ENCODE results near the gene LRRC43. TPM values are rescaled to one million over a fixed set of nuclear protein-coding genes. Genes with fewer than 3 reads are reported as not detected.

LRRC43 gene
- total and polyA plus RNA-seq, 2 experiments from 2014 or later = 0.45 TPM; not detected in 1

DNA sequence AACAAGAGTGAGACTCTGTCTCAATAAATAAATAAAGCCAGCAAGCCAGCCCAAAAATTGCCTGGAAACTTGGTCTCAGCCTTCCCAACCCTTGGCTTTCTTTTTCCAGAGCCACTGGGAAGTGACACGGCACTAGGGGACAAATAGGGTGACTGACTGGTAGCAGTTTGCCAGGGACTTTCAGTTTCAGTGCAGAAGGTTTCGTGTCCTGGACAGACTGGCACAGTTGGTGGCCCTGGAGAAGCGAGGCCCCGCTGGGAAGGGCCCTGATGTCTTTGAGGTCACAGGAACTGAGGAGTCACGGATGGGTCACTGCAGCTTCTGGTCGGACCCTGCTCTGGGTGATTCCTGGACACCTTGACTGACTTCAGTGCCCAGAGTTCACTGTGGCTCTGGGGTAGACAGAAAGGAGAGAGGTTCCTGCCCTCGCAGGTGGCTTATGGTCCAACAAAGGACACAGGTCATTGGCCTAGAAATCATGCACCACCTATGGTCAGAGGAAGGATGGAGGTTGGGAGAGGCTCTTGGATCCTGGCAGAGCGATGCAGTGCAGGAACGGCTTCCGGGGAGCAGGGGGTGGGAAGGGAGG is 2.7 kb downstream of the LRRC43 start:
- H3F3A ChIP-seq (replicated peaks; ENCODE audit: low read depth) = no peaks in the 10 kb centered on the region
- no peak for TF ChIP-seq ZNF462 (CRISPR knock-in tag; IDR thresholded peaks at IDR 0.05)
- TF ChIP-seq STAT1 (IDR thresholded peaks at IDR 0.05; ENCODE audit: unreplicated experiment) = no peak
- TF ChIP-seq NANOG (IDR thresholded peaks at IDR 0.05; ENCODE audit: borderline replicate concordance) = no peak
- TF ChIP-seq POLR2AphosphoS5 (IDR thresholded peaks at IDR 0.05; ENCODE audit: low read depth) = no peak
- TF ChIP-seq ETS1 (IDR thresholded peaks at IDR 0.05) = no peak
- no peak for TF ChIP-seq ZNF114 (CRISPR knock-in tag; IDR thresholded peaks at IDR 0.05)
- no peak for TF ChIP-seq CREB1 (CRISPR knock-in tag; IDR thresholded peaks at IDR 0.05; ENCODE audit: low read depth)
- TF ChIP-seq ZNF331 (CRISPR knock-in tag; IDR thresholded peaks at IDR 0.05; ENCODE audit: low read depth) = no peak
- TF ChIP-seq CTCF (conservative IDR thresholded peaks at IDR 0.05; ENCODE audit: low read depth in 2 of 2) = no peak
- H3K4me3 Mint-ChIP-seq = no peak overlapping the region

More for the DNA sequence above, 2.7 kb downstream of the LRRC43 start:
- Mint-ChIP-seq H3K36me3 (ENCODE audit: low read depth) (no peaks in the 10 kb centered on the region), H3K27ac (no peak overlapping the region), H3K27me3 (ENCODE audit: insufficient read depth, low read depth, poor library complexity) (peaks cover 19% of the 10 kb centered on the region), H3K9me3 (no peaks in the 10 kb centered on the region), H3K4me1 (peaks cover 6% of the 10 kb centered on the region; the same call in 2 of the 3 replicates)
- DNase-seq (ENCODE audit: low spot score) (no peak), ATAC-seq (no peak)
- Histone ChIP-seq H3K4me3 (no peak overlapping the region), H4K20me1 (replicated peaks; ENCODE audit: insufficient read depth) (no peaks in the 10 kb centered on the region), H3K27me3 (ENCODE audit: insufficient read depth) (peaks cover 16% of the 10 kb centered on the region), H3K9me2 (ENCODE audit: insufficient read depth) (no peaks in the 10 kb centered on the region), H3K36me3 (ENCODE audit: insufficient read depth) (no peaks in the 10 kb centered on the region), H3K27ac (ENCODE audit: low read depth) (no peak overlapping the region), H3K4me1 (ENCODE audit: insufficient read depth) (no peaks in the 10 kb centered on the region), H3K4me2 (no peak overlapping the region), H3K79me2 (replicated peaks; ENCODE audit: insufficient read depth) (no peaks in the 10 kb centered on the region), H2AFZ (no peak overlapping the region)

All from GM23338 (cell line).